Neural progenitor cell (in vitro differentiated cells): Measurements from ENCODE around the gene CORIN. TPM values are rescaled to one million over a fixed set of nuclear protein-coding genes. Genes with fewer than 3 reads are reported as not detected.

Experiments used
- DNase-seq: peaks from one replicate; pipeline ENCODE4 v3.0.0-alpha.2; 2016; ENCODE audit warnings: low spot score
- H2AFZ ChIP-seq: fragments of 200-600 bp; sonication (generic); replicated peaks from 2 replicates; pipeline ENCODE4 v1.6.1; 2016; ENCODE audit warnings: antibody characterized with exemption
- H3F3A ChIP-seq: fragments of 200-600 bp; sonication (generic); 2 replicates; pipeline ENCODE4 v1.6.1; 2016; ENCODE audit warnings: antibody characterized with exemption, low read depth
- H3K27ac ChIP-seq: fragments of 200-600 bp; sonication (generic); 2 replicates; pipeline ENCODE4 v1.5.1; 2016; ENCODE audit warnings: mild to moderate bottlenecking
- H3K27me3 ChIP-seq: fragments of 200-600 bp; sonication (generic); 2 replicates; pipeline ENCODE4 v1.6.1; 2016; ENCODE audit warnings: mild to moderate bottlenecking, moderate library complexity
- H3K36me3 ChIP-seq: fragments of 200-600 bp; sonication (generic); 2 replicates; pipeline ENCODE4 v1.5.1; 2016
- H3K4me1 ChIP-seq: fragments of 200-600 bp; sonication (generic); 2 replicates; pipeline ENCODE4 v1.6.1; 2016; ENCODE audit warnings: mixed run types
- H3K4me2 ChIP-seq: fragments of 200-600 bp; sonication (generic); 2 replicates; pipeline ENCODE4 v1.6.1; 2016
- H3K4me3 ChIP-seq: fragments of 200-600 bp; sonication (generic); 2 replicates; pipeline ENCODE4 v1.5.1; 2016
- H3K79me2 ChIP-seq: fragments of 200-600 bp; sonication (generic); 2 replicates; pipeline ENCODE4 v1.6.1; 2016; ENCODE audit warnings: low read depth
- H3K9ac ChIP-seq: fragments of 200-600 bp; sonication (generic); 2 replicates; pipeline ENCODE4 v1.6.1; 2016
- H3K9me3 ChIP-seq: fragments of 200-600 bp; sonication (generic); 2 replicates; pipeline ENCODE4 v1.5.1; 2016; ENCODE audit warnings: low read depth
- H4K20me1 ChIP-seq: fragments of 200-600 bp; sonication (generic); 2 replicates; pipeline ENCODE4 v1.6.1; 2016; ENCODE audit warnings: low read depth
- H3K27ac Mint-ChIP-seq: 3 replicates; pipeline ENCODE4 v1.8.0; 2021; ENCODE audit warnings: mixed read lengths
- H3K27me3 Mint-ChIP-seq: 2 replicates; pipeline ENCODE4 v1.8.0; 2022; ENCODE audit warnings: low read depth, mild to moderate bottlenecking, inconsistent platforms, moderate library complexity, mixed read lengths; ENCODE audit not compliant: insufficient read depth
- H3K36me3 Mint-ChIP-seq: 3 replicates; pipeline ENCODE4 v1.8.0; 2021; ENCODE audit warnings: mixed read lengths
- H3K4me1 Mint-ChIP-seq: 3 replicates; pipeline ENCODE4 v1.8.0; 2021; ENCODE audit warnings: mixed read lengths
- H3K4me3 Mint-ChIP-seq: 3 replicates; pipeline ENCODE4 v1.8.0; 2021; ENCODE audit warnings: mild to moderate bottlenecking, moderate library complexity, mixed read lengths
- H3K9me3 Mint-ChIP-seq: 3 replicates; pipeline ENCODE4 v1.8.0; 2020; ENCODE audit warnings: mixed read lengths
- CTCF ChIP-seq: fragments of 200-600 bp; sonication (generic); IDR thresholded peaks from 2 replicates; pipeline ENCODE4 v1.5.1; 2017; ENCODE audit warnings: antibody characterized with exemption, mild to moderate bottlenecking
- EZH2 ChIP-seq: fragments of 200-600 bp; sonication (generic); IDR thresholded peaks from 2 replicates; pipeline ENCODE4 v1.6.1; 2017; ENCODE audit warnings: antibody characterized with exemption, mild to moderate bottlenecking, moderate library complexity
- EZH2phosphoT487 ChIP-seq: fragments of 200-600 bp; sonication (generic); IDR thresholded peaks from 2 replicates; pipeline ENCODE4 v1.6.1; 2017; ENCODE audit warnings: antibody characterized with exemption
- total RNA-seq: library from RNA; depleted of rRNA; stranded (reverse); fragments of >200 nt; gene quantifications from 2 replicates; pipeline ENCODE4 v1.2.3, GENCODE V29; 2015; ENCODE audit warnings: low replicate concordance

Gene CORIN
- total RNA-seq, 1 donor from 2014 or later, result not detected

DNA sequence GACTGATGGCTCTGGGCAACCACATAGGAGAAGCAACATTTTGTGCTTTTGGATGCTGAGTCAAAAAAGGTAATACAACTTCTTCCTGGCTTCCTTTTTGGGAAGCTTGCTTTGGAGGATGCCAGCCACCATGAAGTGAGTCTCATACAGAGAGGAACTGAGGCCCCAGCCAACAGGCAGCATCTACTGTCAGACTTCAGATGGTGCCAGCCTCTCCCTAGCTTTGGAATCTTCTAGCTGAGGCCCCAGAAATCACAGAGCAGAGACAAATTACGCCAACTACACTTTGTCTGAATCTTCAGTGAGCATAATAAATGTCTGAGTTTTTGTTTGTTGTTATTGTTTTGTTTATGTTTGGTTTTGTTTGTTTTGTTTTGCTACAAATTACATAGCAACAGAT is 216.7 kb downstream of the CORIN start:
- Histone ChIP-seq H2AFZ (no peak overlapping the region), H3K36me3 (no peaks in the 10 kb centered on the region), H3F3A (no peaks in the 10 kb centered on the region), H3K4me1 (no peaks in the 10 kb centered on the region), H3K79me2 (no peaks in the 10 kb centered on the region), H3K4me3 (no peak overlapping the region), H3K9ac (no peak overlapping the region), H3K4me2 (no peak overlapping the region), H4K20me1 (no peaks in the 10 kb centered on the region), H3K27ac (no peak overlapping the region), H3K9me3 (no peaks in the 10 kb centered on the region), H3K27me3 (no peaks in the 10 kb centered on the region)
- no peak overlapping the region for H3K4me3 Mint-ChIP-seq
- no peaks in the 10 kb centered on the region for H3K4me1 Mint-ChIP-seq
- TF ChIP-seq CTCF, result no peak
- H3K36me3 Mint-ChIP-seq, result no peaks in the 10 kb centered on the region
- H3K9me3 Mint-ChIP-seq, result no peaks in the 10 kb centered on the region
- peaks cover 3% of the 10 kb centered on the region for H3K27me3 Mint-ChIP-seq
- H3K27ac Mint-ChIP-seq, result no peak overlapping the region
- DNase-seq, result no peak

GRCh38 chr4:47619691-47620090 is 218.2 kb downstream of the CORIN start:
- Mint-ChIP-seq H3K9me3 (no peaks in the 10 kb centered on the region), H3K27me3 (peaks cover 3% of the 10 kb centered on the region), H3K36me3 (no peaks in the 10 kb centered on the region), H3K4me3 (no peak overlapping the region), H3K4me1 (no peaks in the 10 kb centered on the region), H3K27ac (no peak overlapping the region)
- Histone ChIP-seq H3K79me2 (no peaks in the 10 kb centered on the region), H3K4me2 (no peak overlapping the region), H3K9ac (no peak overlapping the region), H3K27me3 (no peaks in the 10 kb centered on the region), H3K36me3 (no peaks in the 10 kb centered on the region), H3F3A (no peaks in the 10 kb centered on the region), H3K4me3 (no peak overlapping the region), H2AFZ (no peak overlapping the region), H3K27ac (no peak overlapping the region), H3K4me1 (no peaks in the 10 kb centered on the region), H3K9me3 (no peaks in the 10 kb centered on the region), H4K20me1 (no peaks in the 10 kb centered on the region)
- no peak for TF ChIP-seq EZH2
- no peak for TF ChIP-seq CTCF
- no peak for TF ChIP-seq EZH2phosphoT487
- DNase-seq, result no peak

DNA sequence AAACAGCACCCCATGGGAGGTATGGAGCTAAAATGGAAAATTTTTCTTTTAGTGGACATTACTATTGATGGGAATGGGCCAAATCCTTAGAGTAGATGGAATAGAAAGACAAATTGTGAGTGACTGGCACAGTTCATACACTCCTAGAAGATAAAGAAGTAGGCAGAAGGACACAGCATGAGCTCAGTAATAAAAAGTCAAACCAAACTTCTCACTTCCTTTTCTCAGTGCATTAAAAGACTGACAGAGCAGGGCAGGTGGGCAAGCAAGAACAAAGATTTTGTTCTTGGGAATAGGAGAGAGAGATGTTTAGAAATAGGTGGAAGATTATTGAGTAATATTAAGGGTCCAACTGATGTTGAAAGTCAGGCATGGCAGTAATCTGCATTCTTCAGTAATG is 220.3 kb downstream of the CORIN start:
- H3F3A ChIP-seq, result no peaks in the 10 kb centered on the region
- H3K27ac ChIP-seq, result no peak overlapping the region
- H3K36me3 Mint-ChIP-seq, result no peaks in the 10 kb centered on the region
- H2AFZ ChIP-seq, result no peak overlapping the region
- TF ChIP-seq CTCF (no peak), EZH2phosphoT487 (no peak), EZH2 (no peak)
- no peaks in the 10 kb centered on the region for H3K9me3 Mint-ChIP-seq
- no peaks in the 10 kb centered on the region for H3K4me1 Mint-ChIP-seq
- no peaks in the 10 kb centered on the region for H3K4me1 ChIP-seq
- H3K9ac ChIP-seq, result no peak overlapping the region
- DNase-seq, result no peak
- H3K4me3 Mint-ChIP-seq, result no peak overlapping the region
- no peaks in the 10 kb centered on the region for H3K9me3 ChIP-seq
- peaks cover 2% of the 10 kb centered on the region for H3K27me3 Mint-ChIP-seq
- no peaks in the 10 kb centered on the region for H3K79me2 ChIP-seq
- no peaks in the 10 kb centered on the region for H4K20me1 ChIP-seq
- no peaks in the 10 kb centered on the region for H3K27me3 ChIP-seq
- no peak overlapping the region for H3K27ac Mint-ChIP-seq
- no peak overlapping the region for H3K4me3 ChIP-seq
- H3K4me2 ChIP-seq, result no peak overlapping the region
- H3K36me3 ChIP-seq, result no peaks in the 10 kb centered on the region

DNA sequence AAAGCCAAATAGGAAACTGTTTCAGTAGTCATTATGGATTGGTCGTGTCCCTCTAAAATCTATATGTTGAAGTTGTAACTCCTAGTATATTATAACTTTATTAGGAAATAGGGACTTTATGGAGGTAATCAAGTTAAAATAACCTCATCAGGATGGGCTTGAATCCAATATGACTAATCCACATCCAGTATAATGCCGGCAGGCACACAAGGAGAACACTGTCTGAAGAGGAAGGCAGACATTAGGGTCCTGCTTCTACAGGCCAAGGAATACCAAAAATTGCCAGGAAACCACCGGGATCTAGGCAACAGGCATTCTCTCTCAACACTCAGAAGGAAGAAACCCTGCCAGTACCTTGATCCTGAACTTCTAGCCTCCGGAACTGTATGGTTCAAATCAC is 222.5 kb downstream of the CORIN start:
- Histone ChIP-seq H3F3A (no peaks in the 10 kb centered on the region), H3K9me3 (no peaks in the 10 kb centered on the region), H3K4me1 (no peaks in the 10 kb centered on the region), H4K20me1 (no peaks in the 10 kb centered on the region), H3K4me3 (no peak overlapping the region), H2AFZ (no peak overlapping the region), H3K9ac (no peak overlapping the region), H3K36me3 (no peaks in the 10 kb centered on the region), H3K27ac (no peak overlapping the region), H3K79me2 (no peaks in the 10 kb centered on the region), H3K4me2 (no peak overlapping the region), H3K27me3 (no peaks in the 10 kb centered on the region)
- DNase-seq, result no peak
- no peaks in the 10 kb centered on the region for H3K36me3 Mint-ChIP-seq
- no peaks in the 10 kb centered on the region for H3K4me1 Mint-ChIP-seq
- H3K4me3 Mint-ChIP-seq, result no peak overlapping the region
- no peak overlapping the region for H3K27ac Mint-ChIP-seq
- H3K27me3 Mint-ChIP-seq, result peaks cover 3% of the 10 kb centered on the region
- TF ChIP-seq EZH2 (no peak), CTCF (no peak), EZH2phosphoT487 (no peak)
- no peaks in the 10 kb centered on the region for H3K9me3 Mint-ChIP-seq
